K562 (cell line): ENCODE results near the gene LY6G5B.

Experiments used
- CTCF ChIP-seq, 3 experiments: IDR thresholded peaks in 2 of 3; conservative IDR thresholded peaks in 1 of 3; 2 replicates each; pipeline ENCODE4 v1.5.1; 2011 to 2012; ENCODE audit warnings: low read length in 3 of 3, mild to moderate bottlenecking in 3 of 3, control low read depth in 2 of 3, improper control_type of control experiment in 1 of 3, inconsistent platforms in 1 of 3, low read depth in 1 of 3, mixed read lengths in 1 of 3, moderate library complexity in 1 of 3; ENCODE audit not compliant: insufficient read depth in 2 of 3
- PTBP1 ChIP-seq: fragments of 200-400 bp; formaldehyde crosslinking; IDR thresholded peaks from 2 replicates; pipeline ENCODE4 v1.6.1; 2017; ENCODE audit warnings: low read depth, low read length
- RBM39 ChIP-seq: fragments of 200-400 bp; formaldehyde crosslinking; optimal IDR thresholded peaks from 2 replicates; pipeline ENCODE3; 2018; ENCODE audit warnings: low read depth, low read length

DNA sequence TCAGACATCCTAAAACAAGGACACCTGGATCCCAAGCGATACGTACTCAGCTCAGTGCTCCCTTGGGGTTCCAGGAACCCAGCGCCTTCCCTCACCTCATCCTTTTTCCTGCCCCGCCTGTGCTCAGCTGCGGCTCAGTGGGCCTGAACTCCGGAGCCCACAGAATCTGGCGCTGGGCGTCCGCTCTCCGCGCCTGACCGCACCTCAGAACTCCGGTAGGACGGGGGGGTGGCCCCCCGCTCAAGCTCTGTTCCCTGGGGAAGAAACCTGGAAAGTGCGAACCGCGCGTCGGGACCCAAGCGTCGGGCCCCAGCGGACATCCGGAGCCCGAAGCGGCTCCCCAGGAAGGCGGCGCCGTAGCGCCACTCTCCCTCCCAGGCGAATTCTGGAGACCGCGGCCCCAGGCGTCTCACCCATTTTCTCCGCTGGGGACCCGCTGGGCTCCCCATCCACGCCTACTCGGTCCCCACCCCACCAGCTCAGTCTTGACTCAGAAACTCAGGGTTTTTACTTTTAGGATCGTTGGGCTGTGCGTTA lies 11.4 kb downstream of the LY6G5B start:
- TF ChIP-seq PTBP1 (no peak), CTCF (IDR thresholded peaks at IDR 0.05 in 2 of 3, conservative IDR thresholded peaks at IDR 0.05 in 1 of 3; ENCODE audit: insufficient read depth in 2 of 3, low read depth in 1 of 3, low read length in 3 of 3) (no peak), RBM39 (no peak)
